Measurements from ENCODE around the gene ZSWIM7.

GRCh38 chr17:16026895-16027294 is 27.4 kb upstream of the ZSWIM7 start:
- TF ChIP-seq GATA2 (IDR thresholded peaks at IDR 0.05; ENCODE audit: low read depth, low read length): no peak
- TF ChIP-seq GATA3 (IDR thresholded peaks at IDR 0.05; ENCODE audit: low read depth, low read length): no peak

All from SH-SY5Y (cell line).